Stimulated activated CD4-positive, alpha-beta T cell treated with anti-CD3 and anti-CD28 coated beads, Interleukin-2, amount 100 ng/mL, for 48 hours (primary cell): ENCODE measurements around the gene ITPK1.

Experiments
- DNase-seq, 2 donors: peaks; one replicate each; pipeline ENCODE4 v3.0.0-alpha.2; 2020

The ITPK1 gene

GRCh38 chr14:92931681-92932447, 183.9 kb downstream of the ITPK1 start:
- DNase-seq, result no peak

- DNase-seq, result no peak
These were observed 184.8 kb downstream of the ITPK1 start for GRCh38 chr14:92930737-92931602.

GRCh38 chr14:92929689-92930608, 185.8 kb downstream of the ITPK1 start:
- no peak for DNase-seq

GRCh38 chr14:92928961-92929688, 186.6 kb downstream of the ITPK1 start:
- DNase-seq, result no peak

- no peak for DNase-seq
These were observed 187.5 kb downstream of the ITPK1 start for GRCh38 chr14:92928258-92928629.

GRCh38 chr14:92927349-92928257, 188.1 kb downstream of the ITPK1 start:
- DNase-seq, result no peak

GRCh38 chr14:92926931-92927330, 188.8 kb downstream of the ITPK1 start:
- DNase-seq, result no peak

GRCh38 chr14:92926180-92926845, 189.4 kb downstream of the ITPK1 start:
- DNase-seq, result no peak

GRCh38 chr14:92925446-92925845, 190.3 kb downstream of the ITPK1 start:
- DNase-seq, result no peak

- DNase-seq, result no peak
These were observed 191.5 kb downstream of the ITPK1 start for GRCh38 chr14:92924247-92924646.

GRCh38 chr14:92923744-92924103, 192.0 kb downstream of the ITPK1 start:
- DNase-seq, result no peak

- peak; percentile 31 to 49 for DNase-seq
These were observed 192.6 kb downstream of the ITPK1 start, which contains the start of gene CHGA for GRCh38 chr14:92922883-92923743. CHGA (plus strand) TSS chr14:92923150; CDS start chr14:92923360, 210 bp downstream.

- no peak for DNase-seq
These were observed 193.5 kb downstream of the ITPK1 start for GRCh38 chr14:92922155-92922735.

GRCh38 chr14:92920001-92920400, 195.7 kb downstream of the ITPK1 start:
- no peak for DNase-seq

- DNase-seq, result no peak
These were observed 197.8 kb downstream of the ITPK1 start for GRCh38 chr14:92917956-92918355.

- no peak for DNase-seq
These were observed 198.4 kb downstream of the ITPK1 start for GRCh38 chr14:92917041-92917940.

GRCh38 chr14:92916201-92916600, 199.5 kb downstream of the ITPK1 start:
- no peak for DNase-seq

GRCh38 chr14:92914087-92914656, 201.6 kb downstream of the ITPK1 start:
- peak; percentile 38 to 45 for DNase-seq
